Smooth muscle cell (in vitro differentiated cells): Measurements from ENCODE around the gene FAM234B. TPM values are rescaled to one million over a fixed set of nuclear protein-coding genes. Genes with fewer than 3 reads are reported as not detected.

Experiments used
- DNase-seq: peaks from one replicate; lab custom pipeline; 2025; ENCODE audit not compliant: unreplicated experiment; lab: John Stamatoyannopoulos, UW
- H2AFZ ChIP-seq: fragments of 200-600 bp; sonication (generic); 2 replicates; pipeline ENCODE4 v1.6.0; 2016; ENCODE audit warnings: antibody characterized with exemption, low read depth, mild to moderate bottlenecking
- H3F3A ChIP-seq: fragments of 200-600 bp; sonication (generic); 2 replicates; pipeline ENCODE4 v1.6.0; 2017; ENCODE audit warnings: antibody characterized with exemption, low read depth
- H3K27ac ChIP-seq: fragments of 200-600 bp; sonication (generic); 2 replicates; pipeline ENCODE4 v1.5.1; 2016; ENCODE audit warnings: low read depth, mild to moderate bottlenecking
- H3K27me3 ChIP-seq: fragments of 200-600 bp; sonication (generic); 2 replicates; pipeline ENCODE4 v1.6.1; 2016; ENCODE audit warnings: low read depth, mild to moderate bottlenecking
- H3K36me3 ChIP-seq: fragments of 200-600 bp; sonication (generic); 2 replicates; pipeline ENCODE4 v1.5.1; 2016; ENCODE audit warnings: low read depth
- H3K4me1 ChIP-seq: fragments of 200-600 bp; sonication (generic); 2 replicates; pipeline ENCODE4 v1.5.1; 2016; ENCODE audit warnings: low read depth
- H3K4me2 ChIP-seq: fragments of 200-600 bp; sonication (generic); 2 replicates; pipeline ENCODE4 v1.6.0; 2016; ENCODE audit warnings: mild to moderate bottlenecking
- H3K4me3 ChIP-seq: fragments of 200-600 bp; sonication (generic); 2 replicates; pipeline ENCODE4 v1.5.1; 2016; ENCODE audit warnings: mild to moderate bottlenecking
- H3K79me2 ChIP-seq: fragments of 200-600 bp; sonication (generic); 2 replicates; pipeline ENCODE4 v1.6.0; 2016; ENCODE audit warnings: low read depth, mild to moderate bottlenecking
- H3K9ac ChIP-seq: fragments of 200-600 bp; sonication (generic); 2 replicates; pipeline ENCODE4 v1.6.0; 2016; ENCODE audit warnings: low read depth
- H3K9me3 ChIP-seq: fragments of 200-600 bp; sonication (generic); replicated peaks from 2 replicates; pipeline ENCODE4 v1.5.1; 2016; ENCODE audit warnings: low read depth
- H4K20me1 ChIP-seq: fragments of 200-600 bp; sonication (generic); 2 replicates; pipeline ENCODE4 v1.6.0; 2016; ENCODE audit warnings: low read depth
- CTCF ChIP-seq: fragments of 200-600 bp; sonication (generic); IDR thresholded peaks from 2 replicates; pipeline ENCODE4 v1.5.1; 2017; ENCODE audit warnings: borderline replicate concordance, mild to moderate bottlenecking, antibody characterized with exemption; ENCODE audit not compliant: insufficient read depth, poor library complexity, severe bottlenecking
- WGBS: methylation state at CpG from one replicate; pipeline ENCODE4 v1.1.7; 2016; ENCODE audit warnings: low lambda C conversion rate; 5-methylcytosine and 5-hydroxymethylcytosine counted together
- polyA plus RNA-seq: library from polyadenylated mRNA; unstranded; fragments of >200 nt; fragmentation: Nextera tagmentation; extraction: Ambion mirVana; gene quantifications from 2 replicates; pipeline ENCODE4 v1.2.1, GENCODE V29; 2016
- total RNA-seq: library from RNA; depleted of rRNA; stranded (reverse); fragments of >200 nt; gene quantifications from 2 replicates; pipeline ENCODE4 v1.2.3, GENCODE V29; 2014

Gene FAM234B
- total and polyA plus RNA-seq, 2 experiments from 2014 or later, result 1.6 to 3.0 TPM

DNA sequence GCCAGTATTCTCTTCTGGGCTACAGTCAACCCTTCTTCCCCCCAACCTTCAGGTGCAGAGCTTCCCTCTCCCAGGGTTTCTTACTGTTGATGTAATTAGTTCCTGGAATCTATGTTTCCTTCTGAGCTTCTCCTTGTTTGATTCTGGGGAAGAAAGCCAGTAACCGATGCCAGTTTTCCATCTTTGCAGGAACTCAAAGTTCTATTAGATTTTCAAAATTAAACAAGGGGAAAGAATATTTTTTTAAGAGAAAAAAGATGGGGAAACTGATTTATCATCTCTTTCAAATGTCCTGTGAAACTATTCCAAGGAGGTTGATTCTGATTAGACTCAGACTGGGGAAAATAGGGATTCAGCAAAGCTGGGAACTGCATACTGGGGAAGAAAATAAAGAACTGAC lies 17.9 kb upstream of the FAM234B start:
- H3K27me3 ChIP-seq, result no peaks in the 10 kb centered on the region
- no peak overlapping the region for H3K4me2 ChIP-seq
- H3K9me3 ChIP-seq, result no peaks in the 10 kb centered on the region
- no peaks in the 10 kb centered on the region for H3K36me3 ChIP-seq
- no peak for DNase-seq
- no peaks in the 10 kb centered on the region for H4K20me1 ChIP-seq
- 93% methylated on average over 1 of the region's 1 CpG for WGBS
- no peaks in the 10 kb centered on the region for H3F3A ChIP-seq
- no peak overlapping the region for H3K27ac ChIP-seq
- no peak for TF ChIP-seq CTCF
- no peak overlapping the region for H3K4me3 ChIP-seq
- no peak overlapping the region for H3K9ac ChIP-seq
- H3K4me1 ChIP-seq, result peaks cover 17% of the 10 kb centered on the region
- H2AFZ ChIP-seq, result no peak overlapping the region
- H3K79me2 ChIP-seq, result no peaks in the 10 kb centered on the region

- no peak overlapping the region for H3K27ac ChIP-seq
- no peak for TF ChIP-seq CTCF
- H4K20me1 ChIP-seq, result no peaks in the 10 kb centered on the region
- H3K9me3 ChIP-seq, result no peaks in the 10 kb centered on the region
- H3K4me1 ChIP-seq, result peaks cover 17% of the 10 kb centered on the region
- DNase-seq, result no peak
- H3K4me3 ChIP-seq, result no peak overlapping the region
- no peaks in the 10 kb centered on the region for H3F3A ChIP-seq
- H3K79me2 ChIP-seq, result no peaks in the 10 kb centered on the region
- H3K36me3 ChIP-seq, result no peaks in the 10 kb centered on the region
- H3K27me3 ChIP-seq, result no peaks in the 10 kb centered on the region
- no peak overlapping the region for H2AFZ ChIP-seq
- H3K9ac ChIP-seq, result no peak overlapping the region
- 89% methylated on average over 2 of the region's 2 CpGs for WGBS
- no peak overlapping the region for H3K4me2 ChIP-seq
Observed at GRCh38 chr12:13027032-13027431, 17.1 kb upstream of the FAM234B start.

- Histone ChIP-seq H3K27me3 (no peaks in the 10 kb centered on the region), H3K4me3 (no peak overlapping the region), H2AFZ (no peak overlapping the region), H3K36me3 (no peaks in the 10 kb centered on the region), H3F3A (no peaks in the 10 kb centered on the region), H3K79me2 (no peaks in the 10 kb centered on the region), H4K20me1 (no peaks in the 10 kb centered on the region), H3K9ac (no peak overlapping the region), H3K27ac (no peak overlapping the region), H3K4me1 (peaks cover 17% of the 10 kb centered on the region), H3K9me3 (no peaks in the 10 kb centered on the region), H3K4me2 (no peak overlapping the region)
- no peak for DNase-seq
- TF ChIP-seq CTCF, result no peak
Observed at GRCh38 chr12:13027508-13027907, 16.7 kb upstream of the FAM234B start.

DNA sequence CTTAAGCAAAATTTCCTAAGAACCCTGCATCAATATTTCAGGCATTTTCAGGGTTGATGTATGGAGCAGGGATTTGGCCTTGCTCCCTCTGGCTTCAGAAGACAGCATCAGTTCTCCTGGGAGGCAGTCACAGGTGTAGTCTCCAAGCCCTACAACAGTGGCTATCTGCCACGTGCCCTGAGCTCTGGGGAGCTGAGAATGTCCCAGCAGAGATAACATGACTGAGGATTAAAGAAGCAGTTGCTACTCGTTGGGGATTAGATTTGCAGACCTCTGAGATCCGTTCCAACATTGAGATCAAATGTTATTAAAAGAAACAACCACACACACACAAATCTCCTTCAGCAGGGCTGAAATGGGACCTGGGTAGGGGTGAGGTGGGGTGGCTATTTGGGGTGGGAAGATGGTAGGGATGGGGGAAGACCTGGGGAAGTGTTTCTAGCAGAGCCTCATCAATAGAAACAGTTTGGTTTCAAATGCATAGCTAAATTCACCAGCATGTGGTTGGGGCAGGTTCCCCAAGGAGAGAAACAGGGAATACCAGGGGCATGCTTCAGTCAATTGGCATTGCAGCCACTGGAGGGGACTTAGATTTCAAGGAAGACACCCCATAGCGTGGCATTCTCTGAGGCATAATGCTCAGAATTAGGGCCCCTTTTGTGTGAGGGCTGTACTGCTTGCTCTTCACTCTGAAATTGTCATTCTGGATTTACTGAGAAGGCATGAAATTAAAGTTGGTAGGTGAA lies 15.2 kb upstream of the FAM234B start:
- TF ChIP-seq CTCF, result no peak
- peaks cover 17% of the 10 kb centered on the region for H3K4me1 ChIP-seq
- no peaks in the 10 kb centered on the region for H3K79me2 ChIP-seq
- H3K9me3 ChIP-seq, result no peaks in the 10 kb centered on the region
- H3K4me2 ChIP-seq, result no peak overlapping the region
- no peaks in the 10 kb centered on the region for H3K27me3 ChIP-seq
- H3K27ac ChIP-seq, result no peak overlapping the region
- H4K20me1 ChIP-seq, result no peaks in the 10 kb centered on the region
- no peaks in the 10 kb centered on the region for H3K36me3 ChIP-seq
- no peak overlapping the region for H3K4me3 ChIP-seq
- WGBS, result 54% methylated on average over 4 of the region's 4 CpGs
- H2AFZ ChIP-seq, result no peak overlapping the region
- no peaks in the 10 kb centered on the region for H3F3A ChIP-seq
- no peak overlapping the region for H3K9ac ChIP-seq
- no peak for DNase-seq
